NCI-H524 (cell line): Measurements from ENCODE around the gene RYR1.
A peak's percentile ranks its signal among the peaks of the same experiment; 100 is the strongest.

Experiments used
- DNase-seq, 2 experiments: peaks; one replicate each; lab custom pipeline; 2025; lab: John Stamatoyannopoulos, UW

Gene RYR1

GRCh38 chr19:38433268-38433733 lies at the start of gene RYR1:
RYR1 (plus strand) TSS chr19:38433691; CDS start chr19:38433830, 139 bp downstream.
- no peak for DNase-seq

- DNase-seq, result no peak
Measured at GRCh38 chr19:38383743-38384142, 49.7 kb upstream of the RYR1 start.

DNA sequence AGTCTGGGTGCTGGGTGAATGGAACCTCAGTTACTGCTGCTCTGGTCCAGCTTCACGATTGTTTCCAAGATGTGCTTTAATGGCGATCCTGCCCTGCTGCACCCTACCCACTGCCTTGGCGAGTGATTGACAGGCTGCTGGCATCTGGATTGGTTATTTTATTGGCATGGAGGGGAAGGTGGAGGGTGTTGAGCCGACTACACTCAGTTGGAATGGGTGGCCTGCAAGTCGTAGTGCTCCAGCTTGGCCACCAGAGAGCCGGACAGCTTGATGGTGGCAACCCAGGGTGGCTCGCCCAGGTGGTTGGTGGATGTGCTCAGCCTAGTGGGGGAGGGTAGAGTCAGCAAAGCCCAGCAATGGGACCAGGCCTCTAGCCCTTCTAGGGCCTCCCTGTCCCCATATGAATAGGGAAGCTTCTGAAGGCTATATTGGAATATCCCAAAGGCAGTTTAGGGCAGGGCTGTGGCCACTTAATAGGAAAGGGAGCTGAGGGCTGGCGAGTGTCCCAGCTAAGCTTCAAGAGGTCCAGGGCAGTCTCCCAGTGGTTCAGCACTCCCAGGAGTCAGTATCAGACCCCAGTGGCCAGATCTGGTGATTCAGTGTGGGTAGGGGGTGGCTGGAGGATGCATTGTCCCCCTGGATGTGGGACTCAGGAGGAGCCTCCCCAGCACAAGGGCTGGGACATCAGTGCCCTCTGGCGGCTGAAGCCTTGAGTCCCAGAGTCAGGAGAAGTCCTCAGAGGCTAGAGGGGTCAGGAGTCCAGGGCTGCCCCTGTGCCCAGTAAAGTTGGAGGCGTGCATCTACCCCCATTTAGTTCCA lies 49.1 kb upstream of the RYR1 start:
- DNase-seq, result peak in 1 of 2 experiments; percentile 37

GRCh38 chr19:38385057-38385803 lies 48.3 kb upstream of the RYR1 start:
- no peak for DNase-seq

GRCh38 chr19:38385804-38386257 lies 47.7 kb upstream of the RYR1 start:
- DNase-seq, result no peak

DNA sequence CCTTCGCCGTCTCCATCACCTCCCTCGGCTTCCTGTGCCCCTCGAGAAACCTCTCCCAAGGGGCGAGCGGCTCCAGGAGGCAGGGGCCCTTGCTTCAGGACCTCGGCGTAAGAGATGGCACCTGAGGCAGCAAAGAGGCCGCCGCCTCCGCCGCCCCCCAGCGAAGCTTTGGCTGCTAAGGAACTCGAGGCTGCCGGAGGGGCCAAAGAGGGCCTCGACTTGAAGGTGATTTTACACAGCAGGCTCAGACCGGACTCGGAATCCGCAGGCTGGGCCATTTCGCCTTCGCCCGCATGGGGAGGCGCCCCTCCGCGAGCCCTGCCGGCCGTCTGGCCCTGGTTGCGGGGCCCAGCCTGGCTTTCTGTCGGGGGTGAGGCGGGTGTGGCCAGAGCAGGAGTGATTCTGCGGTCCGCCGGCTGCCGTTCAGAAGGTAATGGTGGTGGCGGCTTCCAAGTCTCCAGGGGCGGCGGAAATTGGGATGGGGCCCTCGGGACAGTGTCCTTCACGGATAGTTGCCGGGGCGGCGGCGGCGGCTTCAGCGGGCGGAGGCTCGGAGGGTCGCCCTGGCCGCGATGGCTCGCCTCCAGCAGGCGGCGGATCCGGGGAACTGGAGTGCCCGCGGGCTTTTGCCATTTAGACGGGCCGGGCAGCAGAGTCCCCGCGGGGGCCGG lies 47.1 kb upstream of the RYR1 start:
- no peak for DNase-seq

- no peak for DNase-seq
Measured at GRCh38 chr19:38386971-38387549, 46.4 kb upstream of the RYR1 start.

DNA sequence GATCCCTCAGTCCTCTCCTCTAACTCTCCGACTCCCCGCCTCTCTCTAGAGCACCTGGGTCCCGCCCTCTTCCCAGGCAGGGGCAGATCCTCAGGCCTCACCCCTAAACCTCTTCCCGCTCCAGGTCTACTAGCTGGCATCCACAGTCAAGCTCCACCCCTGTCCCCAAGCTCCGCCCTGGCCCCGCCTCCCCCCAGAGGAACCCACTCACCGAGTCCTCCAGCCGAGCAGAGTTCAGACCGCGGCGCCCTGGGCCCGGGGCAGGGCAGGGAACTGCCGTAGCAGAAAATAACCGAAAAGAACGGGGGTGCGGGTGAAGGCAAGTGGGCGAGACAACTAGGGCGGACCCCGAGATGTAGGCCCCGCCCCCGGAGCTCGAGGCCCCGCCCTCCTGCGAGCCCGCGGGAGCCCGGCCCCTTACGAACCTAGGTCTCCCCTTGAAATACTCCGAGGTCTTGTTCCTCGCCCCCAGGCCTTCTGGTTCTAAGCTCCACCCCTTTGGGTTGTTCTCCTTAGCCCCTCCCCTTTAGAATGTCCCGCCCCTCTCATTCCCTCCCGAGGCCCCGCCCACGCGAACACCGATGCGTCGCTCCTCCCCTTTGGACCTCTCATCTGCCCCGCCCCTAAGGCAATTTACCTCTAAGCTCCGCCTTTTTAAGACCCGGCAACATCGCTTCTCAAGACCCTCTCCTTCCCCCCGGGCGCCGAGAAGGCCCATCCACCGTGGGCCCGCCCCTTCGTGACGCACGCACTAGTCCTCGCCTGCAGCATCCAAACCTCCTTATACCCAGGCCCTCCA lies 45.7 kb upstream of the RYR1 start, which contains the start of gene GGN:
Gene GGN, minus strand, starts transcription at position 485 of the 799 bp plus-strand sequence. CDS start 773 bp downstream, outside the sequence.
- peak; percentile 75 to 78 for DNase-seq

DNA sequence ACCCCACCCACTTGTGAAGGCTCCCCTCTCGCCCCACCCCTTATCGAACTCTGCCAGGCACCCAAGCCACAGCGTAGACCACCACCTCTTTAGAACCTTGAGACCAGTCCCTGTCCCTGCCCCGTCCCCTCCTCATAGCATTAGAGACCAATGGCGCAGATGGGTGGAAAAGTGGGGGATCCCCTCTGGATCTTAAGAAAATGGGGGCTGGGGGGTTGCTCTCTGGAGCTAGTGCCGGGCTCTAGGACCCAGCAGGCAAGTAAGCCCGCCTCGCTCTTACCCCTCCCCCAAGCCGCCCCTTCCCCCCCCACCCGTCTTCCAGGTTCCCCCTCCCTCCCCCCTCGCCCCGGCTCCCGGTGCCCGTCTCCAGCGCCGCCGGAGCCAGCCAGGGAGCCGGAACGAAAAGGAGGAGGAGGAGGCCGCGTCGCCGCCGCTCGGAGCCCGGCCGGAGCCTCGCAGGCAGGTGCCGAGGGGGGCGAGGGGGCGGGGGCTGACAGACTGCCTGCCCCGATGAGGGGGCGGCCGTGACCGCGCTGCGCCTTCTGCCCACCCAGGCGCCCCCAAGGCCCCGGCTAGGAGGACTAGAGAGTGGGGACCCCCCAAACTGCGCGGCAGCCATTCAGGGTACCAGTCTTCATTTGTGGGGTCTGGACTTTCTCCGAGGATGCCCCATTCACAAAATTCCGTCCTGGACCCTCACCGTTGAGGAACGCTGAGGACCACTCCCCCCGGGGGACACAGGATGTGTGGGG lies 45.0 kb upstream of the RYR1 start, which contains the start of gene SPRED3:
Gene SPRED3, plus strand, starts transcription at position 349 of the 752 bp plus-strand sequence. CDS start 1,606 bp downstream, outside the sequence.
- peak in 1 of 2 experiments; percentile 73 for DNase-seq

DNA sequence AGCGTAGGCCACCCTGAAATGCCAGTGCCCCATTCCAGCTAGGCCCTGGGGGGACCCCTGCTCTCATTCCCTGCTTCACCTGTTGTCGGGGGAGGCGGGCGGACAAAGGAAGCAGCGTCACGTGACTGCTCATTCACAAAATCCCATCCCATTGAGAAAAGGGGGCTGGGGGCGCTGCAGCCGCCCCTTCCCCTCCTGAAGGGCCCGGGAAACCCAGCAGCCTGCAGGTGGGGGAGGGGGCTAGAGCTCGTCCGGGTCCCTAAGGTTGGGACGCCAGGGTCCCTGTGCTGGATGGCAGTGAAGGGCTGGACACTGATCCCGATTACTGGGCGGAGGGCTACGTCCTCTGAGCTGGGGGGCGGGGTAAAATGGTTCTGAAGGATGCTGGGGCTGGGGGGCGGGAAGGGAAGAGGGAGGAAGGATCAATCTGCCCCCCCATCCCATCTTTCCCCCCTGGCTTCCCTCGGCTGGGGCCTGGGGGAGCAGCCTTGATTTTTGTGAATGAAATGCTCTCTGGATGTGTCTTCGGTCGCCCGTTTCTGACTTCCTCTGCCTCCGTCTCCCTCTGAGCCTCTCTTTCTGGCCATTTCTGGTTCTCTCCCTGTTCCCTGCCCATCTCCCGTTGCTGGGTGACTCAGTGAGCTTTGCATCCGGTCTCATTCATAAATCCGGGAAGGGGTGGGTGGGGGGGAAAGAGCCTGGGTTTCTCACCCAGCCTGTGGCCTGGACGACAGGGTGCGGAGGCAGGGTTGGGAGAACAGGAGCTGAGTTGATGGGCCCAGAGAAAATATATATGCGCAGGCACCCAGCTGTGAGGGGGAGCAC lies 44.2 kb upstream of the RYR1 start:
- no peak for DNase-seq

GRCh38 chr19:38389957-38390924 lies 43.2 kb upstream of the RYR1 start:
- no peak for DNase-seq

DNA sequence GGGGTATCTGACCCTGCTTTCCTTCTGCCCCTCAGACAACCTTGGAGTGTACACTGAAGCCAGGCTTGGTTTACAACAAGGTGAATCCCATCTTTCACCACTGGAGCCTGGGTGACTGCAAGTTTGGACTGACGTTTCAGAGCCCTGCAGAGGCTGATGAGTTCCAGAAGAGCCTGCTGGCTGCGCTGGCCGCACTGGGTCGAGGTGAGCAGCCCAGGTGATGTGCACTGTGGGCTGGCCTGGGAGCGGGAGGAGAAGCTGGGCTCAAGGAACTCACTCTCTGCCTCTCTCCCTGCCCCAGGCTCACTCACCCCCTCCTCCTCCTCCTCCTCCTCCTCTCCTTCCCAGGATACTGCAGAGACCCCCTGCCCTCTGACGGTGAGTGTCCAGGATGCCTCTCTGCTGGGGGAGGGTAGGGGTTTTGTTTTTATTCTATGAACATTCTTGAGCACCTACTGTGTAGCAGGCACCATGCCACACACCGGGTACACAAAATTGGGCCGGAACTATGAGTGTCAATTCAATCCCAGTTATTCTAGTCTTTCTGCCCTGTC lies 41.5 kb upstream of the RYR1 start:
- DNase-seq, result no peak

DNA sequence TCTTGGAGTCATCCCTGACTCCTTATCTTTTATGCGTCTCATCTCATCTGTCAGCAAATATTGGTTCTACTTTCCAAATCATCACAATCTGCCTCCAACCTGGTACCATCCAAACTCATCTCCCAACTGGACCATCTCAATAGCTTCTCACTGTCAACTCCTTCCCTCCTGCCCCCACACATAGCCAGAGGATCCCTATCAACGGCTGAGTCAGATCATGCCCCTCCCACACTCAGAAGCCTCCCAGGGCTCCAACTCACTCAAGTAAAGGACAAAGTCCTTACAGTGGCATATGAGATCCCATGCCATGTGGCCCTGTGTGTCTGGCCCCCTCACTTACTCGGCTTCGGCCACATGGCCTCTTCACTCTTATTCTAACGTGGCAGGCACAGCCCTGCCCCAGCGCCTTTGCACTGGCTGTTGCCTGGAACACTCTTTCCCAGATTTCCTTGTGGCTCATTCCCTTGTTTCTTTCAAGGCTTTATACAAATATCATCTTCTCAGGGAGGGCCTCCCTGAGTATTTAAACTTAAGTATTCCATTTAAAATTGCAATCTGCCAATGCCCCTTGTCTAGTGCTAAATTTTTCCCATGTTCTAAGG lies 40.7 kb upstream of the RYR1 start:
- DNase-seq, result no peak

DNA sequence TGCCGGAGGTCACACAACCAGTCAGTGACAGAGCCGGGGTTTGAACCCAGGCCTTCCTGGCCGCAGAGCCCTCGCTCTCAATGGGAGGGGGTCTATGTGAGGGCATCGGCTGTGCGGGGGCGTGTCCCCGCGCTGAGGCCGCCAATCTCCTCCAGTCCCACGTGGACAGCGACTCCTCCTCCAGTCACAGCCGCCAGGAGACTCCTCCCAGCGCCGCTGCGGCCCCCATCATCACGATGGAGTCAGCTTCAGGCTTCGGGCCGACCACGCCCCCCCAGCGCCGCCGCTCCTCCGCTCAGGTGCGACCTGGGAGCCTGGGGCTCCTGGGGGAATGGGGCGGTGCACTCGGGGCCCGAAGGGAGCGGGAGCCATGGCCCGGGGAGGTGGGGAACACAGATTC lies 39.0 kb upstream of the RYR1 start:
- peak in 1 of 2 experiments; percentile 55 for DNase-seq

DNA sequence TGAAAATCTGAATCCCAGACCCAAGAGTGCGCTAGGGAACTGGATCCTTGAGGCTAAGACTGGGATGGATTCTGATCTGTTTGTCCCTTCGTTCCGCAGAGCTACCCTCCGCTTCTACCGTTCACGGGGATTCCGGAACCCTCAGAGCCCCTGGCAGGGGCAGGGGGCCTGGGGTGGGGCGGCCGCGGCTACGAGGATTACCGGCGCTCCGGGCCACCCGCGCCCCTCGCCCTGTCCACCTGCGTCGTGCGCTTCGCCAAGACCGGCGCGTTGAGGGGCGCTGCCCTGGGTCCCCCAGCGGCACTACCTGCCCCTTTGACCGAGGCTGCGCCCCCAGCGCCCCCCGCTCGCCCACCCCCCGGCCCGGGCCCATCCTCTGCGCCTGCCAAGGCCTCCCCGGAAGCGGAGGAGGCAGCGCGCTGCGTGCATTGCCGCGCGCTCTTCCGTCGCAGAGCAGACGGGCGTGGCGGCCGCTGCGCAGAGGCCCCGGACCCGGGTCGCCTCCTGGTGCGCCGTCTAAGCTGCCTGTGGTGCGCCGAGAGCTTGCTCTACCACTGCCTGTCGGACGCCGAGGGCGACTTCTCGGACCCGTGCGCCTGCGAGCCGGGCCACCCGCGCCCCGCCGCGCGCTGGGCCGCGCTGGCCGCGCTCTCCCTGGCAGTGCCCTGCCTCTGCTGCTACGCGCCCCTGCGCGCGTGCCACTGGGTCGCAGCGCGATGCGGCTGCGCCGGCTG lies 37.9 kb upstream of the RYR1 start:
- DNase-seq, result no peak

DNA sequence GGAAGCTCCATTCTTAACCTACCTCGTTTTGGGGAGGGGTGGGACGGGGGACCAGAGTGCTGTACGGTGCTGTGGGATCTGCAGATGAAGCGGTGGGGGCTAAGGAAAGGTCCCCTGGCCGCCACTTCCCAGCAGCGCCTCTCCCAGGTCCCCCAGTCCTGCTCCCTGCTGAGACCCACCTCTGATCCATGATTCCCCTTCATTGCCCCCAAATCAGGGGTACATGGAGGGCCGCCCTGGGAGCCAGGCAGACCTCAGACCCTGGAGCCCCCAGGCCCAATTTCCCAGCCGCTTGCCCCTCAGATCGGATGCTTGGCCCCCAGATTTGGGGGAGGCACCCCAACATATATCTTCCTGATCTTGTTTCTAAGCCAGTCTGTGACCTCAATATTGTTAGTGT lies 34.4 kb upstream of the RYR1 start:
- DNase-seq, result no peak

DNA sequence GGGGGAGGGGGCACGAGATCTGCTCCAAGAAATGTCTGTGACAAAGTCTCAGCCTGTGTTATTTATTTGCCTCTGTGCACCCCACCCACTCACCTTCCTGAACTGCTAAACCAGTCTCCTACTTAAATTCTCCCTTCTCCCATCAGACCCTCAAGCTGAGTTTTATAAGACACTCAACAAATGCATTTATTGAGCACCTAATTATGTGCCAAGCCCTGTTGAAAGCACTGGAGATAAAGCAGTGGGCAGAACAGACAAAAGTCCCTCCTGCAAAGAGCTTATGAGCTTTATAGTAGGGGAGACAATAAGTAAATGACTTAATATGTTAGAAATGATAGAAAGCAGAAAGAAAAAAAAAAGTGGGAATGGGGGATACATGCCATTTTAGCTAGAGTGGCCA lies 34.0 kb upstream of the RYR1 start:
- DNase-seq, result no peak
